HL-60 (cell line): ENCODE data around the gene PLCD1.

Experiments
- DNase-seq, 2 experiments: peaks; one replicate each; pipeline ENCODE4 v3.0.0-alpha.2; 2010 to 2020; ENCODE audit warnings: low read depth in 1 of 2, low spot score in 1 of 2
- H3K27ac ChIP-seq: fragments of 250-450 bp; sonication (Bioruptor Pico); replicated peaks from 2 replicates; pipeline ENCODE4 v1.5.1; 2020; ENCODE audit warnings: mild to moderate bottlenecking, moderate library complexity
- H3K27me3 ChIP-seq: fragments of 250-450 bp; sonication (Bioruptor Pico); 2 replicates; pipeline ENCODE4 v1.5.1; 2021; ENCODE audit warnings: mild to moderate bottlenecking, moderate library complexity; ENCODE audit not compliant: insufficient read depth, poor library complexity, severe bottlenecking
- H3K4me3 ChIP-seq: replicated peaks from 2 replicates; pipeline ENCODE4 v1.5.1; 2011; ENCODE audit warnings: mild to moderate bottlenecking, control low read depth, low read length; ENCODE audit not compliant: insufficient read depth
- GABPA ChIP-seq: IDR thresholded peaks from 2 replicates; pipeline ENCODE4 v1.6.1; 2012; ENCODE audit warnings: low read depth
- POLR2AphosphoS5 ChIP-seq: IDR thresholded peaks from 2 replicates; pipeline ENCODE4 v1.6.1; 2012; ENCODE audit warnings: low read depth
- REST ChIP-seq: IDR thresholded peaks from 2 replicates; pipeline ENCODE4 v1.6.1; 2012; ENCODE audit warnings: low read depth; ENCODE audit not compliant: insufficient replicate concordance
- SPI1 ChIP-seq: IDR thresholded peaks from 2 replicates; pipeline ENCODE4 v1.6.1; 2012; ENCODE audit warnings: low read depth, mild to moderate bottlenecking, borderline replicate concordance
- TF ChIP-seq, protein P1 (sequence below): IDR thresholded peaks from one replicate; pipeline ENCODE4 v1.5.1; 2011; ENCODE audit warnings: low read length, control low read depth, inconsistent platforms; ENCODE audit not compliant: insufficient read depth

Gene PLCD1

GRCh38 chr3:37963635-37964034 lies 65.8 kb downstream of the PLCD1 start:
- Histone ChIP-seq H3K4me3 (no peak overlapping the region), H3K27ac (no peak overlapping the region), H3K27me3 (no peaks in the 10 kb centered on the region)
- no peak for TF ChIP-seq GABPA
- DNase-seq: no peak

GRCh38 chr3:37963016-37963415 lies 66.4 kb downstream of the PLCD1 start:
- Histone ChIP-seq H3K4me3 (no peak overlapping the region), H3K27ac (no peak overlapping the region), H3K27me3 (no peaks in the 10 kb centered on the region)
- DNase-seq: no peak
- TF ChIP-seq, protein P1, sequence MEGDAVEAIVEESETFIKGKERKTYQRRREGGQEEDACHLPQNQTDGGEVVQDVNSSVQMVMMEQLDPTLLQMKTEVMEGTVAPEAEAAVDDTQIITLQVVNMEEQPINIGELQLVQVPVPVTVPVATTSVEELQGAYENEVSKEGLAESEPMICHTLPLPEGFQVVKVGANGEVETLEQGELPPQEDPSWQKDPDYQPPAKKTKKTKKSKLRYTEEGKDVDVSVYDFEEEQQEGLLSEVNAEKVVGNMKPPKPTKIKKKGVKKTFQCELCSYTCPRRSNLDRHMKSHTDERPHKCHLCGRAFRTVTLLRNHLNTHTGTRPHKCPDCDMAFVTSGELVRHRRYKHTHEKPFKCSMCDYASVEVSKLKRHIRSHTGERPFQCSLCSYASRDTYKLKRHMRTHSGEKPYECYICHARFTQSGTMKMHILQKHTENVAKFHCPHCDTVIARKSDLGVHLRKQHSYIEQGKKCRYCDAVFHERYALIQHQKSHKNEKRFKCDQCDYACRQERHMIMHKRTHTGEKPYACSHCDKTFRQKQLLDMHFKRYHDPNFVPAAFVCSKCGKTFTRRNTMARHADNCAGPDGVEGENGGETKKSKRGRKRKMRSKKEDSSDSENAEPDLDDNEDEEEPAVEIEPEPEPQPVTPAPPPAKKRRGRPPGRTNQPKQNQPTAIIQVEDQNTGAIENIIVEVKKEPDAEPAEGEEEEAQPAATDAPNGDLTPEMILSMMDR: no peak
- TF ChIP-seq SPI1 (no peak), REST (no peak), POLR2AphosphoS5 (no peak), GABPA (no peak)

DNA sequence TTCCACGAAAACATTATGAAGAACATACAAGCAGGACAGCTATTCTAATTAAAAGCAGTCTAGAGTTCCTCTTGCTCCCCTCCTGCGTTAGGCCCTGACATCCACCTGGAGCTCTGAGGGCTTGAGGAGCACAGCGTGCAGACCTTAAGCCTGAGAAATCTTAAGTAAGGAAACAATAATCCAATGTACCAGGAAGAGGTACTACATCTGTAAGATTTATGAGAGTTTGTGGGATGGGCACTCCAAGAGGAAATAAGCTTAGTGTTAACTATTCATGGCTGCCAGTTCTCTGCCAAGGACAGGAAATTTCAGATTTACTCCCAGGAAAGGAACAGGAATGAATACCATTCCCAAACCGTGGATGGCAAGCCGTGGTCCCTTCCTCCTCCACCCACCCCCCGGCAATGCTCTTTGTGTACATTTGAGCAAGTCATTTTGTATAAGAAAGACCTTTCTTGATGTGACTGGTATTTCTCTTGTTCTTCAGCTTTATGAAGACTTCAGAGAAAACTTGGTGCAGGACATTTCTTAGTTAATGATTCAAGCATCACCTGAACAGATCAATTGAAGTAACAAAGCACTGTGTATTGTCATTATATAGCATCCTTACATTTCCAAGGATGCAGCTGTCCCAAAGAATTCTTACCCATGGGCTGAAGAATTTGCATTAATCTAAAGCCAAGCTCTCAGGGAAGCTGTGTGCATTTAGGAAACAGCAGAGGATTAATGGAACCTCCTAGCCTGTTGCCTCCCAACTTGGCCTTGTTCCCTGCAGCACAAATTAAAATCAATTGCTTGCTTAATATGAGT lies 67.6 kb downstream of the PLCD1 start:
- Histone ChIP-seq H3K27ac (no peak overlapping the region), H3K4me3 (no peak overlapping the region), H3K27me3 (no peaks in the 10 kb centered on the region)
- DNase-seq: no peak
- TF ChIP-seq SPI1 (no peak), POLR2AphosphoS5 (no peak), REST (no peak), GABPA (no peak)
- TF ChIP-seq, protein P1: no peak

- TF ChIP-seq GABPA (no peak), POLR2AphosphoS5 (no peak), REST (no peak), SPI1 (no peak)
- TF ChIP-seq, protein P1: no peak
Measured at GRCh38 chr3:37957539-37957936, 71.9 kb downstream of the PLCD1 start.

More at GRCh38 chr3:37957539-37957936, 71.9 kb downstream of the PLCD1 start:
- no peaks in the 10 kb centered on the region for H3K27me3 ChIP-seq
- H3K4me3 ChIP-seq: no peak overlapping the region
- no peak for DNase-seq
- H3K27ac ChIP-seq: no peak overlapping the region
